GM18519 (cell line): ENCODE measurements around the gene IFI44L.

Experiments used
- ATAC-seq: cut with Tn5 transposase; IDR thresholded peaks from one replicate; pipeline ENCODE4 v1.9.1; 2021; ENCODE audit warnings: mild to moderate bottlenecking, moderate library complexity; ENCODE audit not compliant: unreplicated experiment, low FRiP score

IFI44L gene

DNA sequence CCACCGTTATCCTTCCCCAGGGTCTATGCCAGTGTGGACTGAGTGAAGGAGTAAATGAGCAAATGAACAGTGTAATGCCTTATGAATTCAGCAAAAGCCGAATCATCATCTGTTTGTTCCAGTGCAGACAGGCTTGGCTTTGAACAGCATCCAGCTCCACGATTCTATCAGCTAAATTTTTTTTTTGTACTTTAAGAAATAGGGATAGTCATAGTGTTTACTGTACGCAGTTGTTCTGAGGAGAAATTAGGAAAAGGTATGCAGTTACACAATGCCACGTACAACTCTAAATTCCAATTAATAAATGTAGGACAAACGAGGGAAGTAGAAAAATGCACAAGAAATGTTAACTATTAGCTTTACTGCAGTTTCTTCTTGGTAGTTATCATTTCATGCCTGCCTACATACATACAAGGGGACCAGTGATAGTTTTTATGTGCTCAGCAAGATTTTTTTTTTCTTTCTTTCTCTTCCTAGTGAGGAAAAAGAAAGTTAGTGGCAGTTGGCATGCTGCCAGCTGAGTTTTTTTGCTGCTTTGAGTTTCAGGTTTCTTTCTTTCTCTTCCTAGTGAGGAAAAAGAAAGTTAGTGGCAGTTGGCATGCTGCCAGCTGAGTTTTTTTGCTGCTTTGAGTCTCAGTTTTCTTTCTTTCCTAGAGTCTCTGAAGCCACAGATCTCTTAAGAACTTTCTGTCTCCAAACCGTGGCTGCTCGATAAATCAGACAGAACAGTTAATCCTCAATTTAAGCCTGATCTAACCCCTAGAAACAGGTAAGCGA, at the start of gene IFI44L:
Gene IFI44L (plus strand): TSS at position 646 of the 777 bp plus-strand sequence. CDS start 7,468 bp downstream, outside the sequence.
- no peak for ATAC-seq

GRCh38 chr1:78570539-78570938, 49.7 kb upstream of the IFI44L start:
- no peak for ATAC-seq

GRCh38 chr1:78577257-78578100, 42.8 kb upstream of the IFI44L start:
- ATAC-seq, result no peak

DNA sequence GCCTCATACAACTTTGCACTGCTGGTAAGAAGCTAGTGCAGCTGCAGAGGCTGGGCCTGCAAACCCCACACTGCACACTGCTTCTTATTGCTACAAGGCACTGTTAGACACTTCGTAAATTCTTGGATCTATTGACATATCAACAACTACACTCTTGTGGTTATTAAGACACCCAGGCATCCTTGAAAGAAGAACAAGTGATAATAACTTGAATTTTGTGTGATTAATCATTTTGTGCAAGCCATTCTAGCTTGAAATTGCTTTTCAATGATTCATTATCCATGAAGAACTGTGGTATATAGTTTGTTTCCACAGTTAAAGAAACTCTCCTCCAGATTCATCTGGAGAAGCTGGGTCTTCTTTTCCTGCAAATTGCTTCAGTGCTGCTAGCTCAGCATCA, 33.7 kb upstream of the IFI44L start:
- no peak for ATAC-seq

DNA sequence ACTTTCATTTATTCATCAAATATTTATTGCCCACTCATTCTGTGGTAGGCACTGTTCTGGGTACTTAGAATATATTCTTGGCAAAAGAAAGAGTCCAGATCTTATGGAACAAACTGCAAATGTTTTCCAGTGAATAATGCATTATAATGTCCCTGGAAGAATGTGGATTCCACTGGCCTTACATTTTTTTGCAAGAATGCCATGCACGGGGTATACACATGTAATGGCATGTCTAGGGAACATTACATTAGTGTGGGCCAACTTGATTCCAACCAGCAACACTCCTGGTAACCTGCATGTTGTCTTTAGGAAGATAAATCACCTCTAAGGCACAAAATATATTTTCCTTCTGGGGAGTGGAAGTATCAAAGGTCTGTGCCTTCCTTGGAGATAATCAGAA, 33.0 kb upstream of the IFI44L start:
- ATAC-seq, result no peak

- ATAC-seq, result no peak
Observed at GRCh38 chr1:78591971-78592370, 28.3 kb upstream of the IFI44L start.

DNA sequence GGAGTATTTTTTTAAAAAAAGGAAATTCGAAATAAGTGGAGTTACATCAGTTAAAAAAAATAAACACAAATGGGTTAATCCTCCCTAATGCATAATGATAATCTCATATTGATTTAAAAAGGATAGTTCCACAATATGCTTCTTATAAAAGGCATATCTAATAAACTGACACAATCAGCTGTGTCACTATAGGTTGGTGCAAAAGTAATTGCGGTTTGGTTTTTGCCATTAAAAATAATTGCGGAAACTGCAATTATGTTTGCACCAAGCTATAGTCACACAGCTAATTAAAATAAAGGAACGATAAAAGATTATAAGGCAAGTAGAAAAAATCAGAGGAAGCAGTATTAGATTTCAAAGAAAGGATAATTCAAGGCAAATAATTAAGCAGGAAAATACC, 21.0 kb upstream of the IFI44L start:
- no peak for ATAC-seq

DNA sequence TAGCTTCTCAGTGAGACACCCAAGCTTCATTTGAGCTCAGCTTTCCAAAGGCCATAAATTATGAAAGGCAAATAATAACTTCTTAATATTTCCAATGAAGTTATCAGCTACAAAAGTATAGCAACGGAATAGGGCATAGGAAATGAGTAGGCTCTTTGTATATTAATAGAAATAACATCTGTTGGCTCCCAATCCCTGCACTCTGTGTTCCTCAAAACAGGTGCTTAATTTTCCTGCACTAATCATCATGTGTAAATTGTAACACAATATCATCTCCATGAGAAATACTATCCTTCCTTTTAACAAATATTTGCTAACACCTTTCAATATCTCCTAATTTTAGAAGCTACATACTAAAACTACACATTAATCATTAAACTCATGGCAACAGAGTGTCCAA, 19.2 kb upstream of the IFI44L start:
- no peak for ATAC-seq

DNA sequence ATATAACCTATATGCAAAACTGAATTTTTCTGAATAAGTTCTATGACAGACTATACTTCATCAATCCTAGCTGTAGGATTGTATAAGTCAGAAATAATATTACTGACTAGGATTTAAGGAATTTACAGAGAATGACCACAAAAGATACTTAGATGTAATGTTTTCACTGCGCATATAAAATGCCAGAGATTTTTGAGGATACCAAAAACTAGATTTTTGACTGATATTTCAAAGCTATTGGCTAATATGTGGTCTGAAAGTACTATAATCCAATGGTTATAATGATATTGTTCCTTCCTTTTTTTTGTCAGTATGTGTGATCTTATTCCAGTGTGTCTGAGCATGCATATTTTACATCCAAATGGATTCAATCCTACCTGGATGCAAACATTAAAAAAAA, 17.0 kb upstream of the IFI44L start:
- ATAC-seq, result no peak

- ATAC-seq, result no peak
Observed at GRCh38 chr1:78604643-78605042, 15.6 kb upstream of the IFI44L start.

DNA sequence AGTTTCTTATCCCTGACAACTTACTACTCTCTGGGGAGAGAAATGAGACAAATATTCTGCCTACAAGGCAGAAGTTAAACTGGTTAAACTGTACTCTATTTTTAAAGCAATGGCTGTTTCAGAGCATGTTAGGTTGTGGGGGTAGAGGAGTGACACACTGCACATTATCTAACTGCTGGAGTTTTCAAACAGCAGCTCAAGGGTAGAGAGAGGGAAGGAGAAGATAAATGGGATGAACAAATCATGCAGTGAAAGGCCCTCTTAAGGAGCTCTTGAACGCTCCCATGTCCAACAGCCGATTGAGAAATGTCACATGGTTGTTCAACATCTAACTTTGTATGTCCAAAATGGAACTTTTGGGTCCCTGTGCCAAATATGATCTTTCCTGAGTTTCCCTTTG, 14.0 kb upstream of the IFI44L start:
- no peak for ATAC-seq

DNA sequence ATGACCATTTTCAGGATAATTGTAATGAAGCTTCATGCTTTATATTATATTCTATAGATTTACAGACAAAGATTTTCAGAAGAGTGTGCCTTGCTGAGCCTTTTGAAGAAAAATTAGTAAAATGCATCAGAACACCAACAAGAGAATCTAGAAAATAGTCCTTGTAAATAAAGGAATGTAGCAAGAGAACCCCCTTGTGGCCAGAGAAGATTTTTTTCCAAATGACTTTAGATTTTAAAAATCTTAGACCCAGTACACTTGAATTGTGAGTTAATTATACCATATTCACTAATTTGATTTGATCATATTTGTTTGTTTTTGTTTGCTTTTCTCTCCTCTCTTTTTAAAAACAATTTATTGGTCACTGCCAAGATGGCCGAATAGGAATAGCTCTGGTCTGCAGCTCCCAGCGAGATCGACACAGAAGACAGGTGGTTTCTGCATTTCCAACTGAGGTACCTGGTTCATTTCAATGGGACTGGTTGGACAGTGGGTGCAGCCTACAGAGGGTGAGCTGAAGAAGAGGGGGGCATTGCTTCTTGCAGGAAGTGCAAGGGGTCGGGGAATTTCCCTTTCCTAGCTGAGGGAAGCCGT, 12.8 kb upstream of the IFI44L start:
- no peak for ATAC-seq

- ATAC-seq, result no peak
Observed at GRCh38 chr1:78607944-78608343, 12.3 kb upstream of the IFI44L start.

DNA sequence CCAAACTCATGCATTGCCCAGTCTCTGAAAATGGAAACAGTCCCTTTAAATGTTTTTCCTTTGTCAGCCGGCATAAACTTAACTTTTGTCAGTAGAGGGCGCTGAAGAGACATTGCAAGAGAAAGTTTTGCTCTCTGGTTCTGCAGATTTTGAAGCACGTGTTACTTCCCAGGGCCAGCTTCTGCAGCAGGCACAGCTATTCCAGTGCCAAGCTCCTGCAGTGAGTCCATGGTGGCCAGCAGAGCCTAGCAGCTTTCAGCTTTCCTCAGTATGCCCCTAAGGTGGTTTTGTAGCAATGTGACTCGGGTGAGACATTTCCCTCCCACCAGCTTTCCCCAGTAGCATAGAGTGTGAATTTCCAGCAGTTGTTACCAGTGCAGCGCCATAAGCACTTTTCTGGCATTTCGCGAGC, 2.6 kb upstream of the IFI44L start:
- peak; percentile 50 for ATAC-seq

DNA sequence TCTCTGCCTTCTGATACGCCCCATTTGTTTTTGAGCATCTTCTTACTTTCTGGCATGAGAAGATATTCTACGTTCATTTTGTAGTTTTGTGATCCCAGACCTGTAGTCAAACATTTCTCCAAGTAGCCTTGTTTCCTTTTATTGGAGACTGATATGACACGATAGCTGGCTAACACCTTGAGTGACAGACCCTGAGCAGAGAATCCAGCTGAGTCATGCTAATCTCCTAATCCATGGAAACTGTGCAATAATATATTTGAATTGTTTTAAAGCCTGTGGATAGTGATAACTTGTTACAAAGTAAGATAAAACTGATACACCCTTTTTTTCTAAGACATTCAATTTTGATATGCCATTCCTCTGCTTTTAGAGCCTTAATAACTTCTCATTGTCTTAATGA, 1.2 kb upstream of the IFI44L start:
- ATAC-seq, result no peak

DNA sequence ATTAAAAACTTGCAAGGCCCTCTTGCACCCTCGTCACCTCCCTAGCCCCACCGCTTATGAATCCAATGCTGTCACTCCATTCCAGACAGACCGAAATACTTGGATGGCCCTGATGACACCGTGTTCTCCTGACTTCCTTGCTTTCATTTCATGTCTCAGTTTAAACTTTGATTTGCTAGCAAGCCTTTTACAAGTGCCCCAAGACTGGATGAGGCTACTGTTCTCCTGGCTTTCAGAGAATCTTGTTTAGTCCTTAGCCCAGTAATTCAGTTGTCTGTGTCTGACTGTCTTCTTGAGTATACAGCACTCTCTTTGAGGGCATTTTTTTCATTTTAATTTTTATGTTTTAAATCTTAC, 824 bp upstream of the IFI44L start:
- ATAC-seq, result no peak

DNA sequence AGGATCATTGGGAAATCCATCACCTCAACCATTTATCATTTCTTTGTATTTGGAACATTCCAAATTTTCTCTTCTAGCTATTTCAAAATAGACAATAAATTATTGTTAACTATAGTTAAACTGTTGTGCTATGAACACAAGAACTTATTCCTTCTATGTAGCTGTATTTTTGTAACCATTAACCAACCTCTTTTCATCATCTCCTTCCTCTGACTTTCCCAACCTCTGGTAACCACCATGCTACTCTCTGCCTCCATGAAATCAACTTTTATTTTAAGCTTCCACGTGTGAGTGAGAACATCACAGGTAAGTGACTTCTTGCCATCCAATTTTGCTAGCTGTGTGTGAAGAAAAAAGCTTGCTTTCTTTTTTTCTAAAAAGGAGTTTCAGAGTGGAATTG, 418 bp downstream of the IFI44L start:
- ATAC-seq, result no peak

DNA sequence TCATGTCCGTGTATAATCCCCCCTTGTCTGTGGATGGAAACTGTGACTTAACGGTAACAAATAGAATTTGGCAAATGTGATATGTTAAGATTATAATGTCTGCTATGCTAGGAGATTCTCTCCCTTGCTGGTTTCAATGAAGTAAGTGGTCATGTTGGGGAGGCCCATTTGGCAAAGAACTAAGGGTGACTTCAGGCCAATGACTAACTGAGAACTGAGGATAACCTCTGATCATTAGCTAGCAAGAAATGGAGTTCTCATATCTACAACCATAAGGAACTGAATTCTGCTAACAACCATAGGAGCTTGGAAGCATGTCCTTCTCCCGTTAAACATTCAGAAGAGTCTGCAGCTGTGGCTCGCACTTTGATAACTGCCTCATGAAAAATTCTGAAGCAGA, 2.3 kb downstream of the IFI44L start:
- no peak for ATAC-seq

- ATAC-seq, result no peak
Observed at GRCh38 chr1:78624035-78624434, 3.8 kb downstream of the IFI44L start.

GRCh38 chr1:78627321-78627720, 7.1 kb downstream of the IFI44L start:
- no peak for ATAC-seq

DNA sequence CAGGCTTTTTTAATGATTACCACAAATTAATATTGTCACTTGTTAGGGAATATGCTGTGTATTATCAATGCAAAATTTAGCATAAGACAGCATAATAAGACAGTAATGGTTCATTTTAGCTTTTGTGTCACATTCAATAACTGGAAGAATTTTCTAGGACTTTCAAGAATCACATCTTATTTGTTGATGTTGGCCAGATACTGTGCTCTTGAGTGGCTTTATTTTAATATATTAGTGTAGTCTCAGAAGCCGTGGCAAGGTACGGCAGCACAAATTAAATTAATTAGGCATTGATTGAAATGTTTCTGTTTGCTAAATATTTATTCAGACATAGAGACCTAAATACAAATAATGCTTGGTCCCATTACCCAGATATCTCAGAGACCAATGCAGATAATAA, 10.4 kb downstream of the IFI44L start:
- no peak for ATAC-seq

- ATAC-seq, result no peak
Observed at GRCh38 chr1:78633209-78633608, 13.0 kb downstream of the IFI44L start.
